SK-N-SH (cell line): ENCODE results near the gene SLC25A44. TPM values are rescaled to one million over a fixed set of nuclear protein-coding genes. Genes with fewer than 3 reads are reported as not detected.

Experiments used
- CTCF ChIA-PET: fragments of 300-600, 350-600 bp; formaldehyde crosslinking; extraction: SDS; loops from one replicate; lab custom pipeline; 2021; lab: Yijun Ruan, JAX
- POLR2A ChIA-PET: fragments of 350-600 bp; sonication (Branson Sonifier 250); formaldehyde crosslinking; extraction: SDS; loops from one replicate; lab custom pipeline; 2020; ENCODE audit warnings: antibody characterized with exemption, inconsistent platforms; lab: Yijun Ruan, JAX
- DNase-seq: peaks from one replicate; pipeline ENCODE4 v3.0.0; 2012
- H2AFZ ChIP-seq: fragments of 200-600 bp; sonication (generic); 2 replicates; pipeline ENCODE4 v1.8.1; 2016; ENCODE audit warnings: antibody characterized with exemption, mild to moderate bottlenecking, low read depth
- H3F3A ChIP-seq: fragments of 200-600 bp; sonication (generic); replicated peaks from 2 replicates; pipeline ENCODE3; 2016; ENCODE audit warnings: antibody characterized with exemption, mild to moderate bottlenecking; ENCODE audit not compliant: insufficient read depth
- H3K27ac ChIP-seq, 2 experiments: fragments of 200-500 bp in 1 of 2; fragments of 200-600 bp in 1 of 2; sonication (Bioruptor generic) in 1 of 2; sonication (generic), shearing (Covaris generic) in 1 of 2; 2 replicates each; pipeline versions ENCODE4 v1.5.1 to v1.6.1; 2014 to 2016; ENCODE audit warnings: low read depth in 2 of 2, inconsistent platforms in 1 of 2, low read length in 1 of 2, mild to moderate bottlenecking in 1 of 2, mixed read lengths in 1 of 2
- H3K27me3 ChIP-seq: fragments of 200-600 bp; sonication (generic), shearing (Covaris generic); 2 replicates; pipeline ENCODE4 v1.6.1; 2016; ENCODE audit warnings: mixed run types; ENCODE audit not compliant: insufficient read depth
- H3K36me3 ChIP-seq, 2 experiments: fragments of 200-500 bp in 1 of 2; fragments of 200-600 bp in 1 of 2; sonication (Bioruptor generic) in 1 of 2; sonication (generic) in 1 of 2; replicated peaks in 1 of 2; 2 replicates each; pipeline versions ENCODE3 to v1.5.1; 2014 to 2016; ENCODE audit warnings: low read length in 1 of 2, mild to moderate bottlenecking in 1 of 2; ENCODE audit not compliant: insufficient read depth in 2 of 2, control insufficient read depth in 1 of 2
- H3K4me1 ChIP-seq, 2 experiments: fragments of 200-500 bp in 1 of 2; fragments of 200-600 bp in 1 of 2; sonication (Bioruptor generic) in 1 of 2; sonication (generic), shearing (Covaris generic) in 1 of 2; 2 replicates each; pipeline versions ENCODE4 v1.5.1 to v1.6.1; 2014 to 2016; ENCODE audit warnings: low read depth in 1 of 2, low read length in 1 of 2, mixed run types in 1 of 2; ENCODE audit not compliant: insufficient read depth in 2 of 2, control insufficient read depth in 1 of 2
- H3K4me2 ChIP-seq: fragments of 200-600 bp; sonication (generic), shearing (Covaris generic); 2 replicates; pipeline ENCODE4 v1.6.1; 2017; ENCODE audit warnings: mixed run types
- H3K4me3 ChIP-seq, 2 experiments: fragments of 200-500 bp in 1 of 2; fragments of 200-600 bp in 1 of 2; sonication (Bioruptor generic) in 1 of 2; sonication (generic), shearing (Covaris generic) in 1 of 2; 2 replicates each; pipeline versions ENCODE4 v1.5.1 to v1.8.1; 2014 to 2016; ENCODE audit warnings: low read depth in 2 of 2, inconsistent platforms in 1 of 2, low read length in 1 of 2, mild to moderate bottlenecking in 1 of 2, mixed read lengths in 1 of 2, moderate library complexity in 1 of 2
- H3K79me2 ChIP-seq: fragments of 200-600 bp; sonication (generic); 2 replicates; pipeline ENCODE4 v1.8.1; 2017; ENCODE audit warnings: mild to moderate bottlenecking; ENCODE audit not compliant: insufficient read depth
- H3K9ac ChIP-seq: fragments of 200-600 bp; sonication (generic); 2 replicates; pipeline ENCODE4 v1.6.1; 2017; ENCODE audit warnings: mixed run types
- H3K9me2 ChIP-seq: fragments of 200-600 bp; sonication (generic); 2 replicates; pipeline ENCODE4 v1.6.1; 2017; ENCODE audit warnings: mixed run types
- H3K9me3 ChIP-seq: fragments of 200-600 bp; sonication (generic); 2 replicates; pipeline ENCODE4 v1.6.1; 2017; ENCODE audit warnings: mixed run types, mild to moderate bottlenecking, moderate library complexity
- H4K20me1 ChIP-seq: fragments of 200-600 bp; sonication (generic); 2 replicates; pipeline ENCODE4 v1.6.1; 2017; ENCODE audit warnings: mild to moderate bottlenecking, mixed run types; ENCODE audit not compliant: insufficient read depth
- CHD2 ChIP-seq: fragments of 150-350 bp; IDR thresholded peaks from 2 replicates; pipeline ENCODE4 v1.6.1; 2018; ENCODE audit warnings: low read length; ENCODE audit not compliant: partially characterized antibody
- CTCF ChIP-seq: fragments of 200-600 bp; sonication (generic); IDR thresholded peaks from 2 replicates; pipeline ENCODE4 v1.6.1; 2017; ENCODE audit warnings: antibody characterized with exemption, mild to moderate bottlenecking, moderate library complexity
- EP300 ChIP-seq, 2 experiments: IDR thresholded peaks; 2 replicates each; pipeline versions ENCODE4 v1.4.0 to v1.6.1; 2012; ENCODE audit warnings: borderline replicate concordance in 1 of 2, low read depth in 1 of 2, low read length in 1 of 2
- FOXJ3 ChIP-seq: sonication (generic); formaldehyde crosslinking; IDR thresholded peaks from 2 replicates; pipeline ENCODE4 v1.5.1; 2020; ENCODE audit warnings: mild to moderate bottlenecking, missing genetic modification reagents
- GABPA ChIP-seq: IDR thresholded peaks from 2 replicates; pipeline ENCODE4 v1.4.0; 2012; ENCODE audit warnings: low read depth, mild to moderate bottlenecking
- IRF3 ChIP-seq: fragments of 150-350 bp; IDR thresholded peaks from 2 replicates; pipeline ENCODE4 v1.6.1; 2016; ENCODE audit warnings: mild to moderate bottlenecking, low read depth, low read length
- JUND ChIP-seq: IDR thresholded peaks from 2 replicates; pipeline ENCODE4 v1.4.0; 2012
- MEF2A ChIP-seq: IDR thresholded peaks from 2 replicates; pipeline ENCODE4 v1.4.0; 2012; ENCODE audit warnings: low read depth, borderline replicate concordance
- MXI1 ChIP-seq: IDR thresholded peaks from 2 replicates; pipeline ENCODE4 v1.6.1; 2012; ENCODE audit warnings: mild to moderate bottlenecking, low read depth, low read length, improper control_type of control experiment
- NRF1 ChIP-seq: IDR thresholded peaks from 2 replicates; pipeline ENCODE4 v1.6.1; 2012; ENCODE audit warnings: low read depth, mild to moderate bottlenecking, low read length
- PBX3 ChIP-seq: IDR thresholded peaks from 2 replicates; pipeline ENCODE4; 2012
- POLR2AphosphoS5 ChIP-seq: IDR thresholded peaks from 2 replicates; pipeline ENCODE4 v1.6.1; 2012; ENCODE audit warnings: low read depth, low read length
- RCOR1 ChIP-seq: fragments of 150-350 bp; IDR thresholded peaks from 2 replicates; pipeline ENCODE4 v1.6.1; 2017; ENCODE audit warnings: antibody characterized with exemption, low read length
- REST ChIP-seq: IDR thresholded peaks from 2 replicates; pipeline ENCODE4 v1.6.1; 2012; ENCODE audit warnings: mild to moderate bottlenecking, low read depth, low read length, moderate library complexity
- SMC3 ChIP-seq: IDR thresholded peaks from 2 replicates; pipeline ENCODE4 v1.6.1; 2012; ENCODE audit warnings: low read depth, low read length, improper control_type of control experiment
- TEAD4 ChIP-seq: IDR thresholded peaks from 2 replicates; pipeline ENCODE4 v1.4.0; 2012; ENCODE audit warnings: mild to moderate bottlenecking, borderline replicate concordance; ENCODE audit not compliant: insufficient read depth
- YY1 ChIP-seq: IDR thresholded peaks from 2 replicates; pipeline ENCODE4 v1.4.0; 2012; ENCODE audit warnings: low read depth, mild to moderate bottlenecking
- WGBS: methylation state at CpG from one replicate; pipeline ENCODE4 v1.1.6; 2017; ENCODE audit warnings: low lambda C conversion rate; 5-methylcytosine and 5-hydroxymethylcytosine counted together
- polyA plus RNA-seq, 3 experiments: library from polyadenylated mRNA; depleted of rRNA; stranded (reverse); fragments of >200 nt; gene quantifications; 2 replicates each; pipeline ENCODE4 v1.2.3, GENCODE V29; 2012

Gene SLC25A44
- polyA plus RNA-seq, 1 of the 3 experiments (the other 2 are of a cell fraction), result 28.5 TPM

DNA sequence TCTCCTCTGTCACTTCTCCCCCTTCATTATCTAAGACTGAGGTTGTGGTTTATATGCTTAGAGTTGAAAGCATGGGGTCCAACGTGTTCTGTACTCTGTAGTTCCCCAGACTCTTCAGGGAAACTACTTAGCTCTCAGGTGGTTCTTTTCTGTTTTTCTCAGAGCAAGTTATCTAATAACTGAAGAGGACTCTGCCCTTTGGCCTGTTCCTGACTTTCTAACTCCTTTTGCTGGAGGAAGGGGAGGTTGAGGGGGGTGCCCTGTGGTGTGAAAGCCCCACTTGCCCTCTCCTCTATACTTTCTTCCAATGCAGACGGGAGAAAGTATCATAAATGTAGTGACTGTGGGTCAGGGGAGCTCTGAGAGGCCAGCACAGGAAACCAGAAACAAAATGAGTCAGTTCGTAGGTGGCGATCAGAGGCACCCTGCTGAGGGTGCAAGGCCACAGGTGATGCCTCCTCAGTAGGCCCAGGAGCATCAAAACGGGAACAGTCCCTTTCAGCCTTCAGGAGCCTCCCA, 5.0 kb downstream of the SLC25A44 start:
- WGBS, result 82% methylated on average over 5 of the region's 5 CpGs
- Histone ChIP-seq H3K9me2 (no peaks in the 10 kb centered on the region), H3K9me3 (no peaks in the 10 kb centered on the region), H3K4me3 (no peak overlapping the region), H3K27me3 (no peaks in the 10 kb centered on the region), H3K36me3 (peaks cover 9 to 49% of the 10 kb centered on the region in 2 experiments), H3K79me2 (peaks cover 72% of the 10 kb centered on the region), H3K4me2 (no peak overlapping the region), H3K27ac (no peak overlapping the region), H3K4me1 (peaks cover 0 to 14% of the 10 kb centered on the region in 2 experiments; a peak in 3 of 4 replicates), H4K20me1 (0 out of 2 replicates have a peak, but pooled peaks cover 4% of the 10 kb centered on the region), H3F3A (peaks cover 20% of the 10 kb centered on the region), H3K9ac (no peak overlapping the region), H2AFZ (no peak overlapping the region)
- DNase-seq, result no peak
- CTCF ChIA-PET, result interaction anchor here (0.9 to 1.1 kb wide), 2 partner anchors 12 to 26 kb away, joined by 3 to 4 read pairs; no protein-coding TSS in a partner anchor
- TF ChIP-seq EP300 (IDR thresholded peaks at IDR 0.05; ENCODE audit: borderline replicate concordance in 1 of 2, low read depth in 1 of 2, low read length in 1 of 2) (no peak), CHD2 (no peak), TEAD4 (no peak), IRF3 (no peak), GABPA (no peak)
- POLR2A ChIA-PET, result no interaction called here

- peaks cover 0 to 8% of the 10 kb centered on the region in 2 experiments; a peak in 3 of 4 replicates for H3K4me1 ChIP-seq
- no peak for DNase-seq
- H3K9me2 ChIP-seq, result no peaks in the 10 kb centered on the region
- 0 out of 2 replicates have a peak, but pooled peaks cover 4% of the 10 kb centered on the region for H4K20me1 ChIP-seq
- H3K4me2 ChIP-seq, result no peak overlapping the region
- no peaks in the 10 kb centered on the region for H3K9me3 ChIP-seq
- CTCF ChIA-PET, result interaction anchor here (1.1 to 1.5 kb wide), 2 partner anchors 11 to 70 kb away, joined by 4 read pairs; no protein-coding TSS in a partner anchor
- no peak overlapping the region for H2AFZ ChIP-seq
- no peak for TF ChIP-seq NRF1
- no peak for TF ChIP-seq CTCF
- TF ChIP-seq EP300 (IDR thresholded peaks at IDR 0.05; ENCODE audit: borderline replicate concordance in 1 of 2, low read depth in 1 of 2, low read length in 1 of 2), result no peak
- TF ChIP-seq GABPA, result no peak
- TF ChIP-seq MEF2A, result no peak
- no peak for TF ChIP-seq PBX3
- TF ChIP-seq IRF3, result no peak
- no peak for TF ChIP-seq FOXJ3
- no peak for TF ChIP-seq MXI1
- no peak for TF ChIP-seq POLR2AphosphoS5
- TF ChIP-seq REST, result no peak
- TF ChIP-seq YY1, result no peak
- TF ChIP-seq RCOR1, result no peak
- no peak for TF ChIP-seq JUND
- no peak for TF ChIP-seq SMC3
- no peaks in the 10 kb centered on the region for H3K27me3 ChIP-seq
- no peak overlapping the region for H3K27ac ChIP-seq
- H3K36me3 ChIP-seq, result peaks cover 16 to 49% of the 10 kb centered on the region in 2 experiments
- H3F3A ChIP-seq, result peaks cover 20% of the 10 kb centered on the region
- H3K4me3 ChIP-seq, result no peak overlapping the region
- 96% methylated on average over 8 of the region's 8 CpGs for WGBS
- peaks cover 73% of the 10 kb centered on the region for H3K79me2 ChIP-seq
- POLR2A ChIA-PET, result interaction anchor here (1.5 kb wide), 1 partner anchor 13 kb away, joined by 8 read pairs; the partner anchor contains the start of gene PMF1
- no peak overlapping the region for H3K9ac ChIP-seq
Measured at GRCh38 chr1:156200044-156200443, 6.1 kb downstream of the SLC25A44 start.
